Measurements from ENCODE around the gene ZNF668. TPM values are rescaled to one million over a fixed set of nuclear protein-coding genes. Genes with fewer than 3 reads are reported as not detected.

The ZNF668 gene
- total RNA-seq, result 10 to 100 TPM; 10.0 to 19.2 (median 12.6) TPM

DNA sequence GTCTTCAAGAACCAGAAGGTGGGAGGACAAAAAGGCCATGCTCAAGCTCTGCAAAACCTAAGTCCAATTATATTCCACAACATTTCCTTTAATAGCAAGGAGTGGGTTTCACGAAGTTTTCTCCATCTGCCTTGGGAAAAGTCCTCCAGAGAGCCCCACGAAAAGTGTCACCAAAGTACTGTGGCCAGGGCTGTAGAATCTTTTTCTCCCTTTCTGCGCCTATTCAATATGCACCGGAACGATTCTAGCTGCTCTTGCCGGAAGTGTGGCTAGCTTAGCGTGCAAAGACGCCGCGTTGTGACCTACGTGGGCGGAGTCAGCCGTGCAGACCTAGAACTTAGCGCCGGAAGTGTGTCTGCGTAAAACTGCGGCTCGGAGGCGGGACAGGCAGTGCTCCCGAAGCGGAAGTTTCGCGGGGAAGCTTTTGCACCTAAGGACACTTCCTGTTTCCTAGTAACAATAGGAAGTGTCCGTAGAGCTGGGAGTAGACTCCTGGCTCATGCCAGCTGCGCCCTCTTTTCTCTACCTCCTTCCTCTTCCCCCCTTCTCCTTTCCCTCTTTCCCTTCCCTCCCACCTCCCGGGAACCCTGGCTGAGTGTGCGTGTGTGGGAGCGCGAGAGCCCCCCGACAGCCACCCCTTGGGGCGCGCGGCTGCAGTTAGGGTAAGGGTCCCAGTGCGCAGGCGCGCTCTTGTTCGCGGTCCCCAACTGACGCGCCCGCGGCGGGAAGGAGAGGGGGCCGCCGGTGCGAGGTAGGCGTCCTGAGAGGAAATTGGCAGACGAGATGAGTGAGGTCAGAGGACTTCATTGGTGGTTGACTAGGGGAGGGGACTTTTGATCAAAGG is at the start of gene ZNF668, which contains the start of gene ZNF646:
TSS of gene ZNF668 (minus strand) at position 271 of the 844 bp plus-strand sequence. CDS start 9,781 bp downstream, outside the sequence.
TSS of gene ZNF646 (plus strand) at position 453 of the 844 bp plus-strand sequence. CDS start 1,903 bp downstream, outside the sequence.
- intact Hi-C loops (cut with DNase I; ENCODE audit: low total_unique reads), result no loop called here
- peak; percentile 99 for DNase-seq (ENCODE audit: low spot score in 2 of 2)
- WGBS, 2 donors, result 1% methylated on average over 47 to 48 of the region's 48 CpGs
- TF ChIP-seq, protein P1, sequence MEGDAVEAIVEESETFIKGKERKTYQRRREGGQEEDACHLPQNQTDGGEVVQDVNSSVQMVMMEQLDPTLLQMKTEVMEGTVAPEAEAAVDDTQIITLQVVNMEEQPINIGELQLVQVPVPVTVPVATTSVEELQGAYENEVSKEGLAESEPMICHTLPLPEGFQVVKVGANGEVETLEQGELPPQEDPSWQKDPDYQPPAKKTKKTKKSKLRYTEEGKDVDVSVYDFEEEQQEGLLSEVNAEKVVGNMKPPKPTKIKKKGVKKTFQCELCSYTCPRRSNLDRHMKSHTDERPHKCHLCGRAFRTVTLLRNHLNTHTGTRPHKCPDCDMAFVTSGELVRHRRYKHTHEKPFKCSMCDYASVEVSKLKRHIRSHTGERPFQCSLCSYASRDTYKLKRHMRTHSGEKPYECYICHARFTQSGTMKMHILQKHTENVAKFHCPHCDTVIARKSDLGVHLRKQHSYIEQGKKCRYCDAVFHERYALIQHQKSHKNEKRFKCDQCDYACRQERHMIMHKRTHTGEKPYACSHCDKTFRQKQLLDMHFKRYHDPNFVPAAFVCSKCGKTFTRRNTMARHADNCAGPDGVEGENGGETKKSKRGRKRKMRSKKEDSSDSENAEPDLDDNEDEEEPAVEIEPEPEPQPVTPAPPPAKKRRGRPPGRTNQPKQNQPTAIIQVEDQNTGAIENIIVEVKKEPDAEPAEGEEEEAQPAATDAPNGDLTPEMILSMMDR (IDR thresholded peaks at IDR 0.05), result no peak
- no peak for TF ChIP-seq POLR2A (IDR thresholded peaks at IDR 0.05)
- peak within 1 kb of the TSS; percentile 99 for H3K4me3 ChIP-seq (ENCODE audit: low read depth, poor library complexity, severe bottlenecking)

DNA sequence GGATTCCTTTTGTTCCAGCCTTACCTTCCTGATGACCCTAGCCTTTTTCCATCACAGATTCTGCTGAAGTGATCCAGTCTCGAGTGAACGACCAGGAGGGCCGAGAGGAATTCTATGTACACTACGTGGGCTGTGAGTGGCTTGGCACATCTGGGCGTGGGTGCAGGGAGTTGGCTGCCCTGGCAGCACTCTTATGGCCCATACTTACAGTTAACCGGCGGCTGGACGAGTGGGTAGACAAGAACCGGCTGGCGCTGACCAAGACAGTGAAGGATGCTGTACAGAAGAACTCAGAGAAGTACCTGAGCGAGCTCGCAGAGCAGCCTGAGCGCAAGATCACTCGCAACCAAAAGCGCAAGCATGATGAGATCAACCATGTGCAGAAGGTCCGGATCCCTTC is 46.1 kb upstream of the ZNF668 start:
- intact Hi-C loops (cut with DNase I; ENCODE audit: low total_unique reads), result no loop called here
- no peak overlapping the region for H3K4me3 ChIP-seq (ENCODE audit: low read depth, poor library complexity, severe bottlenecking)
- 94 to 96% methylated on average over 16 of the region's 16 CpGs for WGBS, 2 donors
- TF ChIP-seq POLR2A (IDR thresholded peaks at IDR 0.05), result no peak
- TF ChIP-seq, protein P1 (IDR thresholded peaks at IDR 0.05), result no peak
- DNase-seq (ENCODE audit: low spot score in 2 of 2), result no peak

DNA sequence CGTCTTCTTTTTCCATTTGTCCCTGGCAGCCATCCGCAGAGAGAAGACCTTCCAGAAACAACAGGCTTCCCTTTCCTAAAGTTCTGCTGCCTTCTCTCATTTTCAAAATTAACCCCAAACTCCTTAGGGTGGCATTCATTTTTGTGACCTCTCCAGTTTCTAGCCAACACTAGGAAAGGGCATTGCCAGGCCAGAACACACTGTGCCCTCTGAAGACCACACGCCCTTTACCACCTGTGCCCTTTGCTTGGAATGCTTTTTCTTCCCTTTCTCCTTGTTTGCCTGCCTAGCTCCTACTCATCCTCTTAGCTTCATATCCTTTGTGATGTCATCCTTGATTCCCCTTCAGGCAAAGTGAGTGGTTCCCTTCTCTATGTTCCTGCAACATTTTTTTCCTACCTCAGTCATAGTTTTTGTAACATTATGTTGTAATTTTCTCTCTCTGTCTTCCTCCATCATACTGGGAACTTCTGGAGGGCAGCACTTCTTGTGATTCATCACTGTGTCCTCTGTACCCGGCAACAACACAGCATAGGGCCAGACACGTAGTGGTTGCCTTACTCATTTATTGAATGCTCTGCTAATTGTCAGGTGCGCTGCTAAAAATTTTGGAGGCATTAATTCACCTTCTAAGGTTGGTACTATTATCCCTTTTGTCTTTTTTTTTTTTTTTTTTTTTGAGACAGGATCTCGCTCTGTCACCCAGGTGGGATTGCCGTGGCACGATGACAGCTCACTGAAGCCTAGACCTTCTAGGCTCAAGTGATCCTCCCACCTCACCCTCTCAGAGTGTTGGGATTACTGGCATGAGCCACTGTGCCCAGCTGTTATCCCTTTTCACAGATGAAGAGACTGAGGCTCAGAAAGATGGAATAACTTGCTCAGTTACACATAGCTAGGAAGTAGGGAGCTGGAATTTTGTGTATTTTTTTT is 44.4 kb upstream of the ZNF668 start:
- 49 to 57% methylated on average over 9 of the region's 9 CpGs for WGBS, 2 donors
- no peak for DNase-seq (ENCODE audit: low spot score in 2 of 2)
- H3K4me3 ChIP-seq (ENCODE audit: low read depth, poor library complexity, severe bottlenecking), result peak overlapping the region; percentile 8
- intact Hi-C loops (cut with DNase I; ENCODE audit: low total_unique reads), result no loop called here
- TF ChIP-seq POLR2A (IDR thresholded peaks at IDR 0.05), result no peak
- TF ChIP-seq, protein P1 (IDR thresholded peaks at IDR 0.05), result no peak

DNA sequence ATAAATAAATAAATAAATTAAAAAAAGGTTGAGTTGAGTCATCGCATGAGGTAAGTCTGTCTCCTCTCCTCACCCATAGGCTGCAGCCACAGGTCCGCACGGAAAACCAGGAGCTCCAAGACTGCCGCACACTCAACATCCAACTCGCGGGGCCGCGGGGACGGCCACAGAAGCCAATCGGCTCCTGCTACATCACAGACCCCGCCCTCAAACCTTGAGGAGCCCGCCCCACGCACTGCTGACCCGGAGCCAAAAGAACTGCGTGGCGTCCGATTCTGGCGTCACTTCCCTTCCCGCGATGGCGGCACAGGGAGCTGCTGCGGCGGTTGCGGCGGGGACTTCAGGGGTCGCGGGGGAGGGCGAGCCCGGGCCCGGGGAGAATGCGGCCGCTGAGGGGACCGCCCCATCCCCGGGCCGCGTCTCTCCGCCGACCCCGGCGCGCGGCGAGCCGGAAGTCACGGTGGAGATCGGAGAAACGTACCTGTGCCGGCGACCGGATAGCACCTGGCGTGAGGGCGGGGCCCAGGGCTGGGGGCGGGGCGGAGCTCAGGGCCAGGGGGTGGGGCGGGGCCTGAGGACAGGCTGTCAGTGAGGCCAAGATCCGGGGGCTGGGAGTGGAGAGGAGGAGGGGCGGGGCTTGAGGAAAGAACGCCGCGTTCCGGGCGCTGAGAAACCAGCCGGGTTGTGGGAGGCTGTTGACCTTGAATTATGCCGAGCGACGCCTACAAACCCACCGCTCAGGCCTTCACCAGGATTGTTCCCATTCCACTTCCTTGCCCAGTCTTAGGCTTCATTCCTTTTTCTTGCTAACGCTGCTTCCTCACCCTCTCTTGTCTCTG is 43.6 kb upstream of the ZNF668 start, which contains the start of gene KAT8:
TSS of gene KAT8 (plus strand) at position 281 of the 839 bp plus-strand sequence. CDS start at position 299, 18 bp downstream.
- intact Hi-C loops (cut with DNase I; ENCODE audit: low total_unique reads), result no loop called here
- peak; percentile 98 to 100 for DNase-seq (ENCODE audit: low spot score in 2 of 2)
- peak within 1 kb of the TSS; percentile 26 for H3K4me3 ChIP-seq (ENCODE audit: low read depth, poor library complexity, severe bottlenecking)
- 0 to 1% methylated on average over 50 to 61 of the region's 68 CpGs for WGBS, 2 donors
- TF ChIP-seq, protein P1 (IDR thresholded peaks at IDR 0.05), result no peak
- peak in 1 of 2 donors; percentile 47 for TF ChIP-seq POLR2A (IDR thresholded peaks at IDR 0.05)

DNA sequence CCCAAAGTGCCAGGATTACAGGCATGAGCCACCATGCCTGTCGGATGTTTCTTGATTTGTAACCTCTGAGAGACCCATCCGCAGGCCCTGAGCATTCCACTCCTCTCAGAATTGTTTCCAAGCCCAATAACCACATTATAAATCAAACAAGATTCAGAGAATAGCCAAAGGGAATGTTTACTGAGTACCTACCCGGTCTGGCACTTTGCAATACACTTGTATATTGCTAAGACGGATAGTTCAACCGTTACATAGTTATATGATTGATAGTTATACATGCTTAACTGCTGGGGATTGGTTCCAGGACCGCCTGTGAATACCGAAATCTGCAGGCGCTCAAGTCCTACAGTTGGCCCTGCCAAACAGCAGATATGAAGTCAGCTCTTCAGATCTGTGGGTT is 40.4 kb upstream of the ZNF668 start:
- intact Hi-C loops (cut with DNase I; ENCODE audit: low total_unique reads), result no loop called here
- no peak for DNase-seq (ENCODE audit: low spot score in 2 of 2)

More for the DNA sequence above, 40.4 kb upstream of the ZNF668 start:
- no peak overlapping the region for H3K4me3 ChIP-seq (ENCODE audit: low read depth, poor library complexity, severe bottlenecking)
- no peak for TF ChIP-seq POLR2A (IDR thresholded peaks at IDR 0.05)
- TF ChIP-seq, protein P1 (IDR thresholded peaks at IDR 0.05), result no peak
- 44 to 45% methylated on average over 8 of the region's 8 CpGs for WGBS, 2 donors
